GM23338 (cell line): ENCODE results near the gene ESYT2. TPM values are rescaled to one million over a fixed set of nuclear protein-coding genes. Genes with fewer than 3 reads are reported as not detected.

Experiments
- ATAC-seq: fragments of 200-7000 bp; cut with Tn5 transposase; 3 replicates; pipeline ENCODE4 v1.9.1; 2020
- DNase-seq: peaks from one replicate; pipeline ENCODE4 v3.0.0-alpha.2; 2015; ENCODE audit warnings: low spot score
- H2AFZ ChIP-seq: fragments of 200-600 bp; sonication (generic); 2 replicates; pipeline ENCODE4 v1.8.0; 2016; ENCODE audit warnings: antibody characterized with exemption, mild to moderate bottlenecking, moderate library complexity
- H3F3A ChIP-seq: fragments of 200-600 bp; sonication (generic); replicated peaks from 2 replicates; pipeline ENCODE4 v1.8.0; 2017; ENCODE audit warnings: antibody characterized with exemption, mixed run types, low read depth
- H3K27ac ChIP-seq: fragments of 200-600 bp; sonication (generic); 2 replicates; pipeline ENCODE4 v1.6.1; 2016; ENCODE audit warnings: low read depth
- H3K27me3 ChIP-seq: fragments of 200-600 bp; sonication (generic); 2 replicates; pipeline ENCODE4 v1.8.0; 2016; ENCODE audit warnings: mild to moderate bottlenecking, mixed run types, moderate library complexity; ENCODE audit not compliant: insufficient read depth
- H3K36me3 ChIP-seq: fragments of 200-600 bp; sonication (generic); 2 replicates; pipeline ENCODE4 v1.8.0; 2016; ENCODE audit warnings: mild to moderate bottlenecking; ENCODE audit not compliant: insufficient read depth
- H3K4me1 ChIP-seq: fragments of 200-600 bp; sonication (generic); 2 replicates; pipeline ENCODE4 v1.8.0; 2016; ENCODE audit warnings: mild to moderate bottlenecking, moderate library complexity; ENCODE audit not compliant: insufficient read depth
- H3K4me2 ChIP-seq: fragments of 200-600 bp; sonication (generic); 2 replicates; pipeline ENCODE4 v1.7.1; 2017; ENCODE audit warnings: mixed run types
- H3K4me3 ChIP-seq: fragments of 200-600 bp; sonication (generic); 2 replicates; pipeline ENCODE4 v1.6.1; 2016; ENCODE audit warnings: mixed run types
- H3K79me2 ChIP-seq: fragments of 200-600 bp; sonication (generic); replicated peaks from 2 replicates; pipeline ENCODE4 v1.8.0; 2017; ENCODE audit warnings: mild to moderate bottlenecking; ENCODE audit not compliant: insufficient read depth
- H3K9me2 ChIP-seq: fragments of 200-600 bp; sonication (generic); 2 replicates; pipeline ENCODE4 v1.8.0; 2017; ENCODE audit not compliant: insufficient read depth
- H4K20me1 ChIP-seq: fragments of 200-600 bp; sonication (generic); replicated peaks from 2 replicates; pipeline ENCODE4 v1.8.0; 2017; ENCODE audit warnings: mild to moderate bottlenecking; ENCODE audit not compliant: insufficient read depth
- H3K27ac Mint-ChIP-seq: 2 replicates; pipeline ENCODE4 v1.8.0; 2020; ENCODE audit warnings: inconsistent platforms, mild to moderate bottlenecking, moderate library complexity, mixed read lengths
- H3K27me3 Mint-ChIP-seq: 3 replicates; pipeline ENCODE4 v1.8.0; 2022; ENCODE audit warnings: low read depth, mild to moderate bottlenecking, moderate library complexity, mixed read lengths, inconsistent platforms; ENCODE audit not compliant: insufficient read depth, poor library complexity
- H3K36me3 Mint-ChIP-seq: 3 replicates; pipeline ENCODE4 v1.8.0; 2021; ENCODE audit warnings: low read depth, mild to moderate bottlenecking, inconsistent platforms, moderate library complexity, mixed read lengths
- H3K4me1 Mint-ChIP-seq: 3 replicates; pipeline ENCODE4 v1.8.0; 2020; ENCODE audit warnings: mild to moderate bottlenecking, inconsistent platforms, mixed read lengths
- H3K4me3 Mint-ChIP-seq: 3 replicates; pipeline ENCODE4 v1.8.0; 2021; ENCODE audit warnings: moderate library complexity, mild to moderate bottlenecking, inconsistent platforms, mixed read lengths
- H3K9me3 Mint-ChIP-seq: 3 replicates; pipeline ENCODE4 v1.8.0; 2020; ENCODE audit warnings: moderate library complexity, mild to moderate bottlenecking, inconsistent platforms, mixed read lengths
- CREB1 ChIP-seq: fragments of 250-450 bp; sonication (Bioruptor Pico); IDR thresholded peaks from 2 replicates; pipeline ENCODE4 v1.5.0; 2020; ENCODE audit warnings: low read depth, mild to moderate bottlenecking, moderate library complexity
- ETS1 ChIP-seq: IDR thresholded peaks from 2 replicates; pipeline ENCODE4 v1.6.1; 2016; ENCODE audit warnings: antibody characterized with exemption
- JUNB ChIP-seq: IDR thresholded peaks from one replicate; pipeline ENCODE4 v1.6.1; 2016; ENCODE audit warnings: antibody characterized with exemption; ENCODE audit not compliant: unreplicated experiment
- NANOG ChIP-seq: IDR thresholded peaks from 2 replicates; pipeline ENCODE4 v1.6.1; 2016; ENCODE audit warnings: antibody characterized with exemption, borderline replicate concordance
- ZNF114 ChIP-seq: fragments of 250-450 bp; sonication (Bioruptor Pico); IDR thresholded peaks from 2 replicates; pipeline ENCODE4 v1.5.0; 2020; ENCODE audit warnings: mild to moderate bottlenecking, moderate library complexity
- ZNF462 ChIP-seq: fragments of 250-450 bp; sonication (Bioruptor Pico); IDR thresholded peaks from 2 replicates; pipeline ENCODE4 v1.5.0; 2020; ENCODE audit warnings: mild to moderate bottlenecking, moderate library complexity
- polyA plus RNA-seq: library from polyadenylated mRNA; unstranded; fragments of >200 nt; fragmentation: Nextera tagmentation; extraction: Ambion mirVana; gene quantifications from 2 replicates; pipeline ENCODE4 v1.2.1, GENCODE V29; 2016
- total RNA-seq: library from RNA; depleted of rRNA; stranded (reverse); fragments of >200 nt; shearing (Covaris generic); gene quantifications from 2 replicates; pipeline ENCODE4 v1.2.3, GENCODE V29; 2014

ESYT2 gene
- total and polyA plus RNA-seq, 2 experiments from 2014 or later, result 9.6 to 52.7 TPM

- TF ChIP-seq ZNF462, result no peak
- TF ChIP-seq ZNF114 (CRISPR knock-in tag), result no peak
- no peak for TF ChIP-seq ETS1
- no peak for TF ChIP-seq NANOG
- TF ChIP-seq CREB1 (CRISPR knock-in tag), result no peak
- TF ChIP-seq JUNB, result no peak
These were observed 141.9 kb downstream of the ESYT2 start (continued) for GRCh38 chr7:158687406-158687805.

- Mint-ChIP-seq H3K27ac (no peak overlapping the region), H3K36me3 (peaks cover 71% of the 10 kb centered on the region), H3K4me1 (no peaks in the 10 kb centered on the region), H3K9me3 (no peaks in the 10 kb centered on the region), H3K4me3 (no peak overlapping the region), H3K27me3 (no peaks in the 10 kb centered on the region)
- Histone ChIP-seq H3K4me2 (no peak overlapping the region), H3K4me3 (no peak overlapping the region), H3K9me2 (no peaks in the 10 kb centered on the region), H3K27ac (no peak overlapping the region), H3K27me3 (no peaks in the 10 kb centered on the region), H2AFZ (no peak overlapping the region), H3K4me1 (no peaks in the 10 kb centered on the region), H3K79me2 (no peaks in the 10 kb centered on the region), H3K36me3 (peaks cover 77% of the 10 kb centered on the region), H4K20me1 (peaks cover 20% of the 10 kb centered on the region), H3F3A (no peaks in the 10 kb centered on the region)
- no peak for DNase-seq
- TF ChIP-seq CREB1 (CRISPR knock-in tag), result no peak
- no peak for ATAC-seq
These were observed 143.6 kb downstream of the ESYT2 start for GRCh38 chr7:158685693-158686092.
